ENCODE data around the gene KRTAP19-1.

Gene KRTAP19-1

GRCh38 chr21:30447056-30447455, 33.1 kb downstream of the KRTAP19-1 start:
- Histone ChIP-seq H3K36me3 (ENCODE audit: low read depth) (no peaks in the 10 kb centered on the region), H3K9me3 (ENCODE audit: severe bottlenecking) (no peaks in the 10 kb centered on the region), H3K4me1 (ENCODE audit: insufficient read depth, poor library complexity, severe bottlenecking) (no peaks in the 10 kb centered on the region), H3K27me3 (ENCODE audit: insufficient read depth, poor library complexity, severe bottlenecking) (no peaks in the 10 kb centered on the region), H3K4me3 (ENCODE audit: severe bottlenecking) (no peak overlapping the region), H3K27ac (ENCODE audit: poor library complexity, severe bottlenecking) (no peak overlapping the region)
- no peak for DNase-seq (ENCODE audit: low spot score)
- TF ChIP-seq, protein P1, sequence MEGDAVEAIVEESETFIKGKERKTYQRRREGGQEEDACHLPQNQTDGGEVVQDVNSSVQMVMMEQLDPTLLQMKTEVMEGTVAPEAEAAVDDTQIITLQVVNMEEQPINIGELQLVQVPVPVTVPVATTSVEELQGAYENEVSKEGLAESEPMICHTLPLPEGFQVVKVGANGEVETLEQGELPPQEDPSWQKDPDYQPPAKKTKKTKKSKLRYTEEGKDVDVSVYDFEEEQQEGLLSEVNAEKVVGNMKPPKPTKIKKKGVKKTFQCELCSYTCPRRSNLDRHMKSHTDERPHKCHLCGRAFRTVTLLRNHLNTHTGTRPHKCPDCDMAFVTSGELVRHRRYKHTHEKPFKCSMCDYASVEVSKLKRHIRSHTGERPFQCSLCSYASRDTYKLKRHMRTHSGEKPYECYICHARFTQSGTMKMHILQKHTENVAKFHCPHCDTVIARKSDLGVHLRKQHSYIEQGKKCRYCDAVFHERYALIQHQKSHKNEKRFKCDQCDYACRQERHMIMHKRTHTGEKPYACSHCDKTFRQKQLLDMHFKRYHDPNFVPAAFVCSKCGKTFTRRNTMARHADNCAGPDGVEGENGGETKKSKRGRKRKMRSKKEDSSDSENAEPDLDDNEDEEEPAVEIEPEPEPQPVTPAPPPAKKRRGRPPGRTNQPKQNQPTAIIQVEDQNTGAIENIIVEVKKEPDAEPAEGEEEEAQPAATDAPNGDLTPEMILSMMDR (IDR thresholded peaks at IDR 0.05; ENCODE audit: poor library complexity, severe bottlenecking) = no peak
- ATAC-seq (ENCODE audit: low read depth) = no peak

DNA sequence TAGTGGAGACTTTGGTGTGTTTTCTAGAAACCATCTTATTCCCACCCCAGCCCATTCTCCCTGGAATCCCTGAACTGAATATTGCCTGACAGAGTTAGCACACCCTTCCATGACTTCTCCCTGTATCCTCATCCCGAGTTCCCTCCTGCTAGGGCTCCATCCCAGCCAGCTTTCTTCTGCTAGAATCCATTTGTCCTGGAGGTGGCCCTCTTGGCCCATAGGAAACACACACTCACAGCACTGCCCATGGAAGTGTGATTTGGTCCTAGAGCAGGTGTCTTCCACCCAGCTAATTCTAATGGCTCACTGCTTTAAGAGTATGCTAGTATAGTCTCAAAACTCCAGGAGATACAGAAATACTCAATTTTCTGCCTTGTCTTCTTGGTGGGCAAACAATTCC, 36.0 kb downstream of the KRTAP19-1 start:
- Histone ChIP-seq H3K36me3 (ENCODE audit: low read depth) (no peaks in the 10 kb centered on the region), H3K4me3 (ENCODE audit: severe bottlenecking) (no peak overlapping the region), H3K27ac (ENCODE audit: poor library complexity, severe bottlenecking) (no peak overlapping the region), H3K9me3 (ENCODE audit: severe bottlenecking) (no peaks in the 10 kb centered on the region), H3K4me1 (ENCODE audit: insufficient read depth, poor library complexity, severe bottlenecking) (no peaks in the 10 kb centered on the region), H3K27me3 (ENCODE audit: insufficient read depth, poor library complexity, severe bottlenecking) (no peaks in the 10 kb centered on the region)
- DNase-seq (ENCODE audit: low spot score) = no peak
- TF ChIP-seq, protein P1 (IDR thresholded peaks at IDR 0.05; ENCODE audit: poor library complexity, severe bottlenecking) = no peak
- no peak for ATAC-seq (ENCODE audit: low read depth)

DNA sequence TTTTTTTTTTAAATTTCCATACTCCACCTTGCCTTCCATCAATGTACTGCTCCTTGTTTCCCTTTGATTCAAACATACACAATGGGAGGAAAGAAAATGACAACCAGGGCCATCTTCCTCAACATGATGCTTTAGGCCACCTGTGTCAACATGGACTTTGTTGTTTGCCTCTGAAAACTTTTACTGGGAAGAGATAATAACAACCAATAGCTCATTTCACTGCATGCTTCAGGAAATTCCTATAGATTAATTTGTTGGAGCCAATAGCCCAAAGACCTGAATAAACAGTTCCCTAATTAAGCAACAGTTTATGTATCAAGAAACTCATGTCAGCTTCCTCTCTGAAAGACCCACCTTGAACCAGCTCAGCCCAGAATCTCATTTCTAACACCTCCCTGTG, 36.9 kb downstream of the KRTAP19-1 start:
- TF ChIP-seq, protein P1 (IDR thresholded peaks at IDR 0.05; ENCODE audit: poor library complexity, severe bottlenecking) = no peak
- Histone ChIP-seq H3K9me3 (ENCODE audit: severe bottlenecking) (no peaks in the 10 kb centered on the region), H3K27ac (ENCODE audit: poor library complexity, severe bottlenecking) (no peak overlapping the region), H3K36me3 (ENCODE audit: low read depth) (no peaks in the 10 kb centered on the region), H3K4me3 (ENCODE audit: severe bottlenecking) (no peak overlapping the region), H3K27me3 (ENCODE audit: insufficient read depth, poor library complexity, severe bottlenecking) (peaks cover 1% of the 10 kb centered on the region), H3K4me1 (ENCODE audit: insufficient read depth, poor library complexity, severe bottlenecking) (no peaks in the 10 kb centered on the region)
- ATAC-seq (ENCODE audit: low read depth) (no peak), DNase-seq (ENCODE audit: low spot score) (no peak)

- no peaks in the 10 kb centered on the region for H3K36me3 ChIP-seq (ENCODE audit: low read depth)
- H3K4me1 ChIP-seq (ENCODE audit: insufficient read depth, poor library complexity, severe bottlenecking) = no peaks in the 10 kb centered on the region
- no peak within 1 kb of the TSS for H3K27ac ChIP-seq (ENCODE audit: poor library complexity, severe bottlenecking)
- DNase-seq (ENCODE audit: low spot score) = no peak
- TF ChIP-seq, protein P1 (IDR thresholded peaks at IDR 0.05; ENCODE audit: poor library complexity, severe bottlenecking) = no peak
- ATAC-seq (ENCODE audit: low read depth) = no peak
- H3K4me3 ChIP-seq (ENCODE audit: severe bottlenecking) = no peak within 1 kb of the TSS
- no peaks in the 10 kb centered on the region for H3K9me3 ChIP-seq (ENCODE audit: severe bottlenecking)
- H3K27me3 ChIP-seq (ENCODE audit: insufficient read depth, poor library complexity, severe bottlenecking) = peaks cover 12% of the 10 kb centered on the region
Observed at GRCh38 chr21:30439975-30440374, 40.2 kb downstream of the KRTAP19-1 start, which contains the start of gene KRTAP15-1. KRTAP15-1 (plus strand) TSS chr21:30440275; CDS start chr21:30440328, 53 bp downstream.

GRCh38 chr21:30437010-30437565, 43.1 kb downstream of the KRTAP19-1 start:
- ATAC-seq (ENCODE audit: low read depth) = no peak
- H3K36me3 ChIP-seq (ENCODE audit: low read depth) = no peaks in the 10 kb centered on the region

More at GRCh38 chr21:30437010-30437565, 43.1 kb downstream of the KRTAP19-1 start:
- no peak for DNase-seq (ENCODE audit: low spot score)
- Histone ChIP-seq H3K27me3 (ENCODE audit: insufficient read depth, poor library complexity, severe bottlenecking) (peaks cover 17% of the 10 kb centered on the region), H3K4me3 (ENCODE audit: severe bottlenecking) (no peak overlapping the region), H3K27ac (ENCODE audit: poor library complexity, severe bottlenecking) (no peak overlapping the region), H3K9me3 (ENCODE audit: severe bottlenecking) (no peaks in the 10 kb centered on the region), H3K4me1 (ENCODE audit: insufficient read depth, poor library complexity, severe bottlenecking) (no peaks in the 10 kb centered on the region)
- TF ChIP-seq, protein P1 (IDR thresholded peaks at IDR 0.05; ENCODE audit: poor library complexity, severe bottlenecking) = no peak

Data from RWPE2 (cell line).